A549 (cell line): Measurements from ENCODE around the gene CLRN2. TPM values are rescaled to one million over a fixed set of nuclear protein-coding genes. Genes with fewer than 3 reads are reported as not detected.

ENCODE experiments used
- ATAC-seq, 2 experiments: fragments of 200-7000 bp in 1 of 2; fragments of >200 bp in 1 of 2; cut with Nextera tagmentation in 1 of 2; cut with Tn5 transposase in 1 of 2; 3 replicates each; pipeline versions ENCODE4 v1.8.0 to v1.9.1; 2018 to 2020; ENCODE audit warnings: mild to moderate bottlenecking in 1 of 2, moderate library complexity in 1 of 2
- CTCF ChIA-PET: fragments of 300-600 bp; sonication (Branson Sonifier 250); formaldehyde crosslinking; extraction: SDS; loops from one replicate; lab custom pipeline; 2021; ENCODE audit warnings: antibody characterized with exemption, inconsistent platforms; lab: Yijun Ruan, JAX
- POLR2A ChIA-PET: fragments of 350-600 bp; formaldehyde crosslinking; extraction: SDS; loops from one replicate; lab custom pipeline; 2021; ENCODE audit warnings: antibody characterized with exemption, inconsistent platforms; lab: Yijun Ruan, JAX
- DNase-seq, 2 experiments: peaks; one replicate each; pipeline versions ENCODE4 v3.0.0 to v3.0.0-alpha.2; 2011 to 2016; ENCODE audit warnings: low read depth in 1 of 2, low spot score in 1 of 2
- FAIRE-seq: peaks from 2 replicates; lab custom pipeline; 2011; peaks lifted over from hg19 to GRCh38; lab: Jason Lieb, UNC
- H3K27ac ChIP-seq, 2 experiments: fragments of >200 bp; sonication (Bioruptor Twin); formaldehyde crosslinking; 3 replicates each; pipeline ENCODE4 v1.5.1; 2016 to 2017
- H3K4me1 ChIP-seq: fragments of >200 bp; sonication (Bioruptor Twin); formaldehyde crosslinking; 3 replicates; pipeline ENCODE4 v1.6.1; 2016
- H3K4me2 ChIP-seq: fragments of >200 bp; sonication (Bioruptor Twin); formaldehyde crosslinking; 3 replicates; pipeline ENCODE4 v1.6.1; 2016
- H3K4me3 ChIP-seq: fragments of >200 bp; sonication (Bioruptor Twin); formaldehyde crosslinking; 3 replicates; pipeline ENCODE4 v1.5.1; 2016
- H3K9me3 ChIP-seq: fragments of >200 bp; sonication (Bioruptor Twin); formaldehyde crosslinking; 3 replicates; pipeline ENCODE4 v1.6.1; 2016
- ATOH8 ChIP-seq: fragments of 250-450 bp; sonication (Bioruptor Pico); IDR thresholded peaks from 2 replicates; pipeline ENCODE4 v1.5.0; 2020; ENCODE audit warnings: low read depth, mild to moderate bottlenecking, moderate library complexity
- BHLHE40 ChIP-seq: IDR thresholded peaks from 2 replicates; pipeline ENCODE4 v1.6.1; 2012; ENCODE audit warnings: low read depth, low read length, inconsistent platforms
- CHD2 ChIP-seq: fragments of 150-350 bp; IDR thresholded peaks from 2 replicates; pipeline ENCODE4 v1.6.1; 2014; ENCODE audit warnings: low read length; ENCODE audit not compliant: partially characterized antibody
- CHD4 ChIP-seq: fragments of 200-600 bp; sonication (generic); IDR thresholded peaks from 2 replicates; pipeline ENCODE4 v1.6.1; 2016; ENCODE audit warnings: antibody characterized with exemption, mild to moderate bottlenecking, borderline replicate concordance
- CTCF ChIP-seq: fragments of >200 bp; sonication (Bioruptor Twin); formaldehyde crosslinking; IDR thresholded peaks from 3 replicates; pipeline ENCODE4 v1.5.1; 2016
- ESRRA ChIP-seq: fragments of 150-350 bp; IDR thresholded peaks from 2 replicates; pipeline ENCODE4 v1.6.1; 2014; ENCODE audit warnings: mild to moderate bottlenecking, low read length, borderline replicate concordance
- FOSB ChIP-seq: fragments of 250-450 bp; sonication (Bioruptor Pico); IDR thresholded peaks from 2 replicates; pipeline ENCODE4 v1.5.0; 2020; ENCODE audit warnings: mild to moderate bottlenecking, moderate library complexity
- HDAC2 ChIP-seq: fragments of 200-600 bp; sonication (generic); IDR thresholded peaks from 2 replicates; pipeline ENCODE4 v1.6.1; 2016
- HOXB13 ChIP-seq: fragments of 250-450 bp; sonication (Bioruptor Pico); IDR thresholded peaks from 2 replicates; pipeline ENCODE4 v1.5.0; 2020; ENCODE audit warnings: low read depth, mild to moderate bottlenecking, moderate library complexity
- HOXB5 ChIP-seq: fragments of 250-450 bp; sonication (Bioruptor Pico); IDR thresholded peaks from 2 replicates; pipeline ENCODE4 v1.5.0; 2020; ENCODE audit warnings: mild to moderate bottlenecking, moderate library complexity
- KDM1A ChIP-seq: fragments of 200-600 bp; sonication (generic); IDR thresholded peaks from 2 replicates; pipeline ENCODE4 v1.6.1; 2016; ENCODE audit warnings: low read depth, mild to moderate bottlenecking
- NR3C1 ChIP-seq: fragments of >200 bp; sonication (Bioruptor Twin); formaldehyde crosslinking; IDR thresholded peaks from 3 replicates; pipeline ENCODE4 v1.6.1; 2017
- RAD21 ChIP-seq, 2 experiments: fragments of >200 bp in 1 of 2; sonication (Bioruptor Twin) in 1 of 2; formaldehyde crosslinking in 1 of 2; IDR thresholded peaks in 1 of 2; conservative IDR thresholded peaks in 1 of 2; 2 replicates in 1 of 2; 3 replicates in 1 of 2; pipeline ENCODE4 v1.6.1; 2012 to 2018; ENCODE audit warnings: inconsistent platforms in 1 of 2
- RARB ChIP-seq: fragments of 250-450 bp; sonication (Bioruptor Pico); IDR thresholded peaks from 2 replicates; pipeline ENCODE4 v1.8.0; 2021; ENCODE audit warnings: mild to moderate bottlenecking, moderate library complexity
- RCOR1 ChIP-seq: fragments of 150-350 bp; IDR thresholded peaks from 2 replicates; pipeline ENCODE4 v1.6.1; 2014; ENCODE audit warnings: antibody characterized with exemption, low read length, low read depth
- SMC3 ChIP-seq: fragments of >200 bp; sonication (Bioruptor Twin); formaldehyde crosslinking; IDR thresholded peaks from 3 replicates; pipeline ENCODE4 v1.6.1; 2018; ENCODE audit warnings: inconsistent platforms
- SREBF2 ChIP-seq: fragments of 450-650 bp; IDR thresholded peaks from 2 replicates; pipeline ENCODE4 v1.6.1; 2014; ENCODE audit warnings: mild to moderate bottlenecking, moderate library complexity
- TFCP2L1 ChIP-seq: fragments of 250-450 bp; sonication (Bioruptor Pico); IDR thresholded peaks from 2 replicates; pipeline ENCODE4 v1.5.0; 2021; ENCODE audit warnings: mild to moderate bottlenecking
- ZC3H11A ChIP-seq: fragments of 450-650 bp; IDR thresholded peaks from 2 replicates; pipeline ENCODE4 v1.6.1; 2014; ENCODE audit warnings: antibody characterized with exemption, mild to moderate bottlenecking
- ZFP36 ChIP-seq: fragments of 450-650 bp; IDR thresholded peaks from 2 replicates; pipeline ENCODE4 v1.6.1; 2014; ENCODE audit warnings: borderline replicate concordance; ENCODE audit not compliant: partially characterized antibody
- whole genome bisulfite sequencing: methylation state at CpG from one replicate; pipeline ENCODE4 v1.1.6; 2017; ENCODE audit errors: missing lambda C conversion rate; 5-methylcytosine and 5-hydroxymethylcytosine counted together
- polyA minus RNA-seq: library from RNA; depleted of rRNA, polyadenylated mRNA; stranded (reverse); fragments of >200 nt; gene quantifications from 2 replicates; pipeline ENCODE4 v1.2.3, GENCODE V29; 2011; rRNA and poly(A)+ RNA removed
- polyA plus RNA-seq, 4 experiments: library from polyadenylated mRNA; depleted of rRNA in 3 of 4; stranded (reverse); fragments of >200 nt; fragmentation: RNase III in 1 of 4; extraction: RNeasy Plus Mini Kit Qiagen cat#74134 plus additional on column Dnase treatment in 1 of 4; gene quantifications; 2 replicates in 3 of 4; 3 replicates in 1 of 4; pipeline ENCODE4 v1.2.3, GENCODE V29; 2011 to 2017

The CLRN2 gene
- polyA plus RNA-seq (2011; rRNA removed) (not detected in 2 replicates), polyA plus RNA-seq (2017; fragmentation: RNase III; extraction: RNeasy Plus Mini Kit Qiagen cat#74134 plus additional on column Dnase treatment) (not detected in 3 replicates), polyA minus RNA-seq (not detected in 2 replicates)
- not detected in 2 replicates for polyA plus RNA-seq (2012; cell fraction: cytosol; rRNA removed)
- not detected in 2 replicates for polyA plus RNA-seq (2012; cell fraction: nucleus; rRNA removed)

- DNase-seq (no peak), FAIRE-seq (no peak), ATAC-seq (no peak)
- POLR2A ChIA-PET = no interaction called here
- Histone ChIP-seq H3K4me3 (no peak within 1 kb of the TSS), H3K27ac (no peak within 1 kb of the TSS), H3K4me2 (peak within 1 kb of the TSS; percentile 36; the same call in 1 of the 3 replicates), H3K4me1 (peaks cover 15% of the 10 kb centered on the region; the same call in 1 of the 3 replicates), H3K9me3 (no peaks in the 10 kb centered on the region)
- CTCF ChIA-PET = no interaction called here
- WGBS = 78% methylated on average over 9 of the region's 9 CpGs
- no peak for TF ChIP-seq ATOH8 (CRISPR knock-in tag)
- TF ChIP-seq SREBF2 = no peak
- no peak for TF ChIP-seq HDAC2
- TF ChIP-seq NR3C1 = no peak
- no peak for TF ChIP-seq HOXB5 (CRISPR knock-in tag)
- no peak for TF ChIP-seq RCOR1
These were observed at the start of gene CLRN2 for GRCh38 chr4:17514865-17515264. TSS of gene CLRN2 (plus strand) at chr4:17515165. CDS start at chr4:17515267, 102 bp downstream.

GRCh38 chr4:17468619-17469221 lies 46.2 kb upstream of the CLRN2 start:
- ATAC-seq (no peak), DNase-seq (peak in 1 of 2 experiments; percentile 23), FAIRE-seq (no peak)
- no peaks in the 10 kb centered on the region for H3K4me1 ChIP-seq
- POLR2A ChIA-PET = no interaction called here
- 0 out of 5 replicates have a peak, but pooled peaks of 1 of the 2 experiments have one; percentile 15 for TF ChIP-seq RAD21 (conservative IDR thresholded peaks at IDR 0.05 in 1 of 2, IDR thresholded peaks at IDR 0.05 in 1 of 2)
- TF ChIP-seq ZC3H11A = peak; percentile 45
- TF ChIP-seq CTCF = peak; percentile 31; the same call in 1 of the 3 replicates
- no peak for TF ChIP-seq CHD4
- TF ChIP-seq BHLHE40 = no peak
- TF ChIP-seq RARB (CRISPR knock-in tag) = no peak
- no peak for TF ChIP-seq KDM1A
- no peak for TF ChIP-seq TFCP2L1
- H3K4me3 ChIP-seq = no peak overlapping the region
- H3K27ac ChIP-seq = no peak overlapping the region
- H3K4me2 ChIP-seq = no peak overlapping the region
- CTCF ChIA-PET = interaction anchor here (1.5 kb wide), 1 partner anchor 17 kb away, joined by 3 read pairs; no protein-coding TSS in a partner anchor
- 31% methylated on average over 9 of the region's 9 CpGs for WGBS
- H3K9me3 ChIP-seq = no peaks in the 10 kb centered on the region

GRCh38 chr4:17469931-17470674 lies 44.9 kb upstream of the CLRN2 start:
- DNase-seq (no peak), FAIRE-seq (no peak), ATAC-seq (no peak)
- POLR2A ChIA-PET = no interaction called here
- H3K9me3 ChIP-seq = no peaks in the 10 kb centered on the region
- TF ChIP-seq ZFP36 (no peak), ESRRA (no peak), SMC3 (no peak), HOXB13 (no peak), RARB (CRISPR knock-in tag) (no peak), CHD2 (no peak), FOSB (CRISPR knock-in tag) (no peak)
- H3K27ac ChIP-seq = no peak overlapping the region
- no peak overlapping the region for H3K4me3 ChIP-seq
- H3K4me1 ChIP-seq = no peaks in the 10 kb centered on the region
- CTCF ChIA-PET = interaction anchor here (0.8 kb wide), 1 partner anchor 22 kb away, joined by 3 read pairs; no protein-coding TSS in a partner anchor
- H3K4me2 ChIP-seq = no peak overlapping the region
- WGBS = 49% methylated on average over 8 of the region's 11 CpGs
